Lower leg skin (tissue), 4 donors: Measurements from ENCODE around the gene PPM1M. TPM values are rescaled to one million over a fixed set of nuclear protein-coding genes. Genes with fewer than 3 reads are reported as not detected.
A peak's percentile ranks its signal among the peaks of the same experiment; 100 is the strongest.
"Not testable (repeated sequence)": the region's sequence is repeated elsewhere in the genome, so short reads cannot be mapped to it uniquely, and the experiment has no call there.

Source experiments
- DNase-seq, 2 donors: peaks; one replicate each; pipeline ENCODE4 v3.0.0-alpha.2; 2019; ENCODE audit warnings: low spot score in 2 of 2
- H3K4me3 ChIP-seq: fragments of 200-600 bp; sonication (generic); 2 replicates; pipeline ENCODE4 v1.5.1; 2017; ENCODE audit warnings: mild to moderate bottlenecking, low read depth; ENCODE audit not compliant: poor library complexity, severe bottlenecking
- POLR2A ChIP-seq, 2 donors: fragments of 450-650 bp; IDR thresholded peaks; one replicate each; pipeline ENCODE4 v1.6.1; 2016 to 2017; ENCODE audit warnings: antibody characterized with exemption in 2 of 2, mild to moderate bottlenecking in 1 of 2, moderate library complexity in 1 of 2
- WGBS, 2 donors: methylation state at CpG; one replicate each; pipeline ENCODE4 v1.1.5; 2018; 5-methylcytosine and 5-hydroxymethylcytosine counted together
- intact Hi-C: fragments of 100-400 bp; cut with DNase I; formaldehyde crosslinking; loops from one replicate; pipeline ENCODE4 v1.15.0; 2023; ENCODE audit warnings: low total_unique reads
- total RNA-seq, 4 donors: library from RNA; depleted of rRNA; stranded (reverse); fragments of >200 nt; gene quantifications; one replicate each; pipeline ENCODE4 v1.1.0, GENCODE V29; 2016
- TF ChIP-seq, protein P1 (sequence below), 3 donors: fragments of 450-650 bp; IDR thresholded peaks; one replicate each; pipeline ENCODE4 v1.5.1; 2016; ENCODE audit warnings: antibody characterized with exemption in 3 of 3, mild to moderate bottlenecking in 3 of 3, moderate library complexity in 2 of 3

Gene PPM1M
- total RNA-seq, 4 donors from 2014 or later: 10.4 to 28.6 (median 14.0) TPM

DNA sequence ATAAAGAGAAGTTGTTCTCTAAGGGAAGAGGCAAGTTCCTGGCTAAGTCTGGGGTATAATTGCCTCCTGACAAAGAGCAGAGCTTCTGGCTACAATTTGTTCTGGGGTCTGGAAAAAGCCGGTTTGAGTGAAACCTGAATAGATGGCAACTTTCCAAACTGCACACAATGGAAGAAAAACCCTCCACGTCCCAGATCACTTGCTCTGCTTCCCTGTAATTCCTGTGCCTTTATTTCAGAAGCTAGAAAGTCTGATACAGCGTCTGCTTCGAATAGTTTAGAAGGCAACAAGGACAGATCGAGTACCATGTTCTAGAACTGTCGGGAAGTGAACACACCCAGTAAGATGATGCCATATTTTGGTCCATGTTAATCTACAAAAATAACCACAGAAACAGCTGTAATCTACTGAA, 34.5 kb downstream of the PPM1M start:
- WGBS, 2 donors: 13 to 26% methylated on average over 6 of the region's 6 CpGs
- DNase-seq: no peak
- intact Hi-C loops: loop anchor here (10.0 kb wide), 1 partner anchor 45 kb away; the partner anchor contains the start of gene TWF2
- no peak overlapping the region for H3K4me3 ChIP-seq
- TF ChIP-seq POLR2A (IDR thresholded peaks at IDR 0.05): no peak
- TF ChIP-seq, protein P1, sequence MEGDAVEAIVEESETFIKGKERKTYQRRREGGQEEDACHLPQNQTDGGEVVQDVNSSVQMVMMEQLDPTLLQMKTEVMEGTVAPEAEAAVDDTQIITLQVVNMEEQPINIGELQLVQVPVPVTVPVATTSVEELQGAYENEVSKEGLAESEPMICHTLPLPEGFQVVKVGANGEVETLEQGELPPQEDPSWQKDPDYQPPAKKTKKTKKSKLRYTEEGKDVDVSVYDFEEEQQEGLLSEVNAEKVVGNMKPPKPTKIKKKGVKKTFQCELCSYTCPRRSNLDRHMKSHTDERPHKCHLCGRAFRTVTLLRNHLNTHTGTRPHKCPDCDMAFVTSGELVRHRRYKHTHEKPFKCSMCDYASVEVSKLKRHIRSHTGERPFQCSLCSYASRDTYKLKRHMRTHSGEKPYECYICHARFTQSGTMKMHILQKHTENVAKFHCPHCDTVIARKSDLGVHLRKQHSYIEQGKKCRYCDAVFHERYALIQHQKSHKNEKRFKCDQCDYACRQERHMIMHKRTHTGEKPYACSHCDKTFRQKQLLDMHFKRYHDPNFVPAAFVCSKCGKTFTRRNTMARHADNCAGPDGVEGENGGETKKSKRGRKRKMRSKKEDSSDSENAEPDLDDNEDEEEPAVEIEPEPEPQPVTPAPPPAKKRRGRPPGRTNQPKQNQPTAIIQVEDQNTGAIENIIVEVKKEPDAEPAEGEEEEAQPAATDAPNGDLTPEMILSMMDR (IDR thresholded peaks at IDR 0.05): no peak

GRCh38 chr3:52281981-52282801, 36.6 kb downstream of the PPM1M start:
- WGBS, 2 donors: 66 to 76% methylated on average over 8 of the region's 8 CpGs
- intact Hi-C loops: loop anchor here (10.0 kb wide), 1 partner anchor 47 kb away; the partner anchor contains the start of gene TWF2
- TF ChIP-seq, protein P1 (IDR thresholded peaks at IDR 0.05): no peak
- no peak for TF ChIP-seq POLR2A (IDR thresholded peaks at IDR 0.05)

GRCh38 chr3:52283306-52283705, 37.7 kb downstream of the PPM1M start:
- no peak for DNase-seq
- WGBS, 2 donors: 71 to 80% methylated on average over 1 of the region's 1 CpG
- H3K4me3 ChIP-seq: no peak overlapping the region
- intact Hi-C loops: loop anchor here (10.0 kb wide), 1 partner anchor 49 kb away; the partner anchor contains the start of gene TWF2
- TF ChIP-seq, protein P1 (IDR thresholded peaks at IDR 0.05): no peak
- no peak for TF ChIP-seq POLR2A (IDR thresholded peaks at IDR 0.05)

More at GRCh38 chr3:52281981-52282801, 36.6 kb downstream of the PPM1M start:
- DNase-seq: peak in 1 of 2 donors; percentile 65
- H3K4me3 ChIP-seq: no peak overlapping the region

DNA sequence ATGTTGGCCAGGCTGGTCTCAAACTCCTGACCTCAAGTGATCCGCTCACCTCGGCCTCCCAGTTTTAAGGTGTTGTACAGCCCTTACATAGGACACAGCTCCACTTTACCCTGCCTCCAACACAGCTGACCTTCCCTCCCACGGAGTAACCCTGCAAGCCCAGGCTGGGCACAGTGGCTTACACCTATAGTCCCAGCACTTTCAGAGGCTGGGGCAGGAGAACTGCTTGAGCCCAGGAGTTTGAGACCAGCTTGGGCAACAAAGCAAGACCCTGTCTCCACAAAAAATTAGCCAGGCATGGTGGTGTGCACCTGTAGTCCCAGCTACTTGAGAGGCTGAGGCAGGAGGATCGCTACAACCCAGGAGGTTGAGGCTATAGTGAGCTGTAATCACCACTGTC, 38.5 kb downstream of the PPM1M start:
- intact Hi-C loops: loop anchor here (10.0 kb wide), 1 partner anchor 49 kb away; the partner anchor contains the start of gene TWF2
- WGBS, 2 donors: 81 to 97% methylated on average over 4 of the region's 4 CpGs
- DNase-seq: peak in 1 of 2 donors; percentile 62
- H3K4me3 ChIP-seq: not testable (repeated sequence)

DNA sequence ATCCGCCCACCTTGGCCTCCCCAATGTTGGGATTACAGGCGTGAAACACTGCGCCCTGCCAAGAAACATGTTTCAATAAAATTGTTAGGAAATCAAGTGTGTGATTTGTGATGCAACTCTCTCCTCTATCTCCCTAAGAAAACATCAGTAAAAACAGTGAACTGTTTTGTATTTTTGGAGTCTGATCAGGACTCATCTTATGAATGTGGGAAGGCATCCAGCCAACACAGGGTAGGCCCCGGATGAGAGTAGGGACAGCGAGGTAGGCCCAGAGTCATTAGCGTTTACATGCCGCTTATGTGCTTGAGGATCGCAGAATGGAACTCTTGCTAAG, 41.2 kb downstream of the PPM1M start:
- no peak overlapping the region for H3K4me3 ChIP-seq
- WGBS, 2 donors: 58 to 66% methylated on average over 8 of the region's 8 CpGs
- TF ChIP-seq POLR2A (IDR thresholded peaks at IDR 0.05): no peak
- TF ChIP-seq, protein P1 (IDR thresholded peaks at IDR 0.05): no peak
- DNase-seq: no peak
- intact Hi-C loops: loop anchor here (10.0 kb wide), 1 partner anchor 52 kb away; the partner anchor contains the start of gene TWF2

- WGBS, 2 donors: 97 to 99% methylated on average over 6 of the region's 6 CpGs
- no peak overlapping the region for H3K4me3 ChIP-seq
- intact Hi-C loops: loop anchor here (10.0 kb wide), 1 partner anchor 54 kb away; the partner anchor contains the start of gene TWF2
- TF ChIP-seq POLR2A (IDR thresholded peaks at IDR 0.05): no peak
- TF ChIP-seq, protein P1 (IDR thresholded peaks at IDR 0.05): no peak
- DNase-seq: no peak
Measured at GRCh38 chr3:52288674-52289073, 43.1 kb downstream of the PPM1M start.
